Activated CD8-positive, alpha-beta T cell treated with anti-CD3 and anti-CD28 coated beads for 36 hours (primary cell): ENCODE results near the gene STPG1. TPM values are rescaled to one million over a fixed set of nuclear protein-coding genes. Genes with fewer than 3 reads are reported as not detected.

Experiments
- ATAC-seq: fragments of 200-7000 bp; cut with Tn5 transposase; one replicate; pipeline ENCODE4 v1.10.0; 2021; ENCODE audit warnings: mild to moderate bottlenecking, moderate library complexity
- CTCF ChIA-PET: fragments of 350-600 bp; sonication (Branson Sonifier 250); formaldehyde crosslinking; loops from one replicate; lab custom pipeline; 2021; ENCODE audit warnings: antibody characterized with exemption; lab: Charles Lee
- POLR2A ChIA-PET: fragments of 350-600 bp; sonication (Branson Sonifier 250); formaldehyde crosslinking; loops from one replicate; lab custom pipeline; 2021; ENCODE audit warnings: antibody characterized with exemption; lab: Charles Lee
- DNase-seq: peaks from one replicate; pipeline ENCODE4 v3.0.0-alpha.2; 2020
- H3K27ac Mint-ChIP-seq: one replicate; pipeline ENCODE4 v1.8.0; 2021; ENCODE audit warnings: mild to moderate bottlenecking, mixed read lengths
- H3K27me3 Mint-ChIP-seq: one replicate; pipeline ENCODE4 v1.8.0; 2021; ENCODE audit warnings: mixed read lengths
- H3K36me3 Mint-ChIP-seq: one replicate; pipeline ENCODE4 v1.8.0; 2021; ENCODE audit warnings: low read depth, mixed read lengths
- H3K4me1 Mint-ChIP-seq: one replicate; pipeline ENCODE4 v1.8.0; 2021; ENCODE audit warnings: low read depth, mixed read lengths
- H3K4me3 Mint-ChIP-seq: one replicate; pipeline ENCODE4 v1.8.0; 2021; ENCODE audit warnings: mild to moderate bottlenecking, moderate library complexity, mixed read lengths
- H3K9me3 Mint-ChIP-seq: one replicate; pipeline ENCODE4 v1.8.0; 2021; ENCODE audit warnings: mixed read lengths
- intact Hi-C: fragments of 100-400 bp; cut with micrococcal nuclease; formaldehyde crosslinking; loops from one replicate; pipeline ENCODE4 v1.10.0; 2022
- total RNA-seq, 2 experiments: library from RNA; stranded (reverse); gene quantifications; one replicate each; pipeline ENCODE4 v1.2.3, GENCODE V29; 2021
- TF ChIP-seq, protein P1 (sequence below): fragments of 200-600 bp; IDR thresholded peaks from one replicate; pipeline ENCODE4 v1.8.0; 2022; ENCODE audit warnings: antibody characterized with exemption, mild to moderate bottlenecking

The STPG1 gene
- total RNA-seq, 2 experiments from 2014 or later = 5.6 to 6.3 TPM

DNA sequence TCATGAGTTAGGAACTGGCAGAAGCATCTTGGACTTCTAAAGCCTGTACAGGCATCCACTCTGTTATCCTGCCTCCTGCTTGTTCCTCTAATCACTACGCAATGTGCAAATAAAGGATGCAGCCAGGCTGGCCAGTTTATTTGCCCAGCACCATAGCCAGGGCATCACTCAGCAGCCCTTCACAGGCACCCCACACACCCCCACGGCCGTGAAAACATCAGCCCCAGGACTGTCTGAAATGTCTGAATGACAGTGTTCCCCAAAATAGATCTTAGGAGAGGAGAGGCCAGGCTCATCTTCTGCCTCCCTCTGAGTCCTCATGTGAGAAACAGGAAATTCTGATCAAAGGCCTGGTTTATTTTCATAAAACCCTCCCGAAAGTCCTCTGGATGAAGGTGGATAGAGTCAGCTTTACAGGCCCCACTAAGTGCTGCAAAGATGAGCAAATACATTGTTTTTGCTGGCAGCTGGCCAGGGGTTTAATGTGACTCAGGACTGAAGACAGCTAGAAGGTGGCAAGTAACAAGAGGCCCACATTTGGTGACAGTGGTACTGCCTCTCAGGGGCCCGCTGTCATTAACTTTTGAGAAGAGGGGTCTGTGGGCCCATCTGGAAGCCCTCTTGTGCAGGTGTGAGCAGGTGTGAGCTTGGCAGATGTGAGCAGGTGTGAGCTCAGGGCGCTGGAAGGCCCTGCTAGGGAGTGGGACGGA, 61.5 kb downstream of the STPG1 start:
- Mint-ChIP-seq H3K4me1 (peaks cover 37% of the 10 kb centered on the region), H3K27me3 (peaks cover 1% of the 10 kb centered on the region), H3K27ac (no peak overlapping the region), H3K36me3 (no peaks in the 10 kb centered on the region), H3K4me3 (no peak overlapping the region), H3K9me3 (no peaks in the 10 kb centered on the region)
- ATAC-seq = peak; percentile 45
- TF ChIP-seq, protein P1, sequence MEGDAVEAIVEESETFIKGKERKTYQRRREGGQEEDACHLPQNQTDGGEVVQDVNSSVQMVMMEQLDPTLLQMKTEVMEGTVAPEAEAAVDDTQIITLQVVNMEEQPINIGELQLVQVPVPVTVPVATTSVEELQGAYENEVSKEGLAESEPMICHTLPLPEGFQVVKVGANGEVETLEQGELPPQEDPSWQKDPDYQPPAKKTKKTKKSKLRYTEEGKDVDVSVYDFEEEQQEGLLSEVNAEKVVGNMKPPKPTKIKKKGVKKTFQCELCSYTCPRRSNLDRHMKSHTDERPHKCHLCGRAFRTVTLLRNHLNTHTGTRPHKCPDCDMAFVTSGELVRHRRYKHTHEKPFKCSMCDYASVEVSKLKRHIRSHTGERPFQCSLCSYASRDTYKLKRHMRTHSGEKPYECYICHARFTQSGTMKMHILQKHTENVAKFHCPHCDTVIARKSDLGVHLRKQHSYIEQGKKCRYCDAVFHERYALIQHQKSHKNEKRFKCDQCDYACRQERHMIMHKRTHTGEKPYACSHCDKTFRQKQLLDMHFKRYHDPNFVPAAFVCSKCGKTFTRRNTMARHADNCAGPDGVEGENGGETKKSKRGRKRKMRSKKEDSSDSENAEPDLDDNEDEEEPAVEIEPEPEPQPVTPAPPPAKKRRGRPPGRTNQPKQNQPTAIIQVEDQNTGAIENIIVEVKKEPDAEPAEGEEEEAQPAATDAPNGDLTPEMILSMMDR = no peak
- ChIA-PET CTCF (interaction anchor here (1.3 to 2.9 kb wide), 5 partner anchors 13 to 150 kb away, joined by 3 to 20 read pairs (median 9); partner anchors contain the start of gene NIPAL3), POLR2A (no interaction called here)
- intact Hi-C loops = no loop called here
- peak; percentile 86 for DNase-seq

DNA sequence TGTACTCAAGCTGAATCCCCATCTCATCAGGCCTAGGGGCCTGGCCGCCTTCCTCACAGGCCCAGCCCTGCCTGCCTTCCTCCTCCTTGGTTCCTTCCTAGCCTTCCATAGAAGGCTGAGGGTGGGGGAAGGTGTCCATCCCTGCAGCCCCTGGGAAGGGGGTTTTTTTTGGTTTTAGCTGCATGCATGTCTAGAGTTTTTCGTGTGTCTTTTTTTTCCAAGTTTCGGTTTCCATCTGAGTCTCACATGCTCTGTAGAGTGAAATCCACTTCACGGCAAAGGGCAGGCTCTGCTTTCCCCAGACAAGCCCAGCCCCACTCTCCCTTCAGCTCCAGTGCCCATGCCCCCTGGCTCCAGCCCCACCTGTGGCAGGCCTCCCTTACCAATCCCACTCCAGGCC, 62.3 kb downstream of the STPG1 start:
- TF ChIP-seq, protein P1 = no peak
- POLR2A ChIA-PET = no interaction called here

DNA sequence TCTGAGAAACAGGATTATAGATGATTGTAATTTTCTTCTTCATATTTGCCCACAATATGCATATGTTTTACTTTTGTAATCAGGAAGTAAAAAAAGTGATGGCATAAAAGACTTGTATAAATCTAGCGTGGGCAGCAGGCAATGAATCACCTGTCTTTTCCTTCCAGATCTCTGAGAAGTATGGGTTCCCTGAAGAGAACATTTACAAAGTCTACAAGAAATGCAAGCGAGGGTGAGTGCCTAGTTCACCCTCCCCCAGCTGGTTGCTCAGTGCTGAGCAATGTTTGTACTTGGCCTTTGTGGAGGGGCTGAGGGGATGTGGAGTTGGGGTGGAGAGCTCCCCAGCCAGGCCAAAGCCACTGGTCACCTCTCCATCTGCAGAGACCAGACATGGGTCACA, 63.7 kb downstream of the STPG1 start:
- ATAC-seq (peak; percentile 77), DNase-seq (peak; percentile 67)
- CTCF ChIA-PET = interaction anchor here (0.5 to 3.3 kb wide), 5 partner anchors 11 to 151 kb away, joined by 3 to 15 read pairs (median 3); partner anchors contain the start of gene STPG1
- no peaks in the 10 kb centered on the region for H3K36me3 Mint-ChIP-seq
- peaks cover 37% of the 10 kb centered on the region for H3K4me1 Mint-ChIP-seq
- intact Hi-C loops = no loop called here
- POLR2A ChIA-PET = no interaction called here
- TF ChIP-seq, protein P1 = no peak
- peak overlapping the region; percentile 39 for H3K27ac Mint-ChIP-seq
- H3K4me3 Mint-ChIP-seq = no peak overlapping the region
- H3K27me3 Mint-ChIP-seq = peaks cover 6% of the 10 kb centered on the region
- H3K9me3 Mint-ChIP-seq = no peaks in the 10 kb centered on the region

More for the DNA sequence above, 62.3 kb downstream of the STPG1 start:
- DNase-seq (peak; percentile 35), ATAC-seq (peak; percentile 61)
- H3K9me3 Mint-ChIP-seq = no peaks in the 10 kb centered on the region
- peak overlapping the region; percentile 31 for H3K27ac Mint-ChIP-seq
- CTCF ChIA-PET = interaction anchor here (1.1 to 3.3 kb wide), 7 partner anchors 13 to 152 kb away, joined by 3 to 20 read pairs (median 9); partner anchors contain the start of gene NIPAL3
- intact Hi-C loops = no loop called here
- H3K27me3 Mint-ChIP-seq = peaks cover 3% of the 10 kb centered on the region
- no peak overlapping the region for H3K4me3 Mint-ChIP-seq
- no peaks in the 10 kb centered on the region for H3K36me3 Mint-ChIP-seq
- peaks cover 37% of the 10 kb centered on the region for H3K4me1 Mint-ChIP-seq

DNA sequence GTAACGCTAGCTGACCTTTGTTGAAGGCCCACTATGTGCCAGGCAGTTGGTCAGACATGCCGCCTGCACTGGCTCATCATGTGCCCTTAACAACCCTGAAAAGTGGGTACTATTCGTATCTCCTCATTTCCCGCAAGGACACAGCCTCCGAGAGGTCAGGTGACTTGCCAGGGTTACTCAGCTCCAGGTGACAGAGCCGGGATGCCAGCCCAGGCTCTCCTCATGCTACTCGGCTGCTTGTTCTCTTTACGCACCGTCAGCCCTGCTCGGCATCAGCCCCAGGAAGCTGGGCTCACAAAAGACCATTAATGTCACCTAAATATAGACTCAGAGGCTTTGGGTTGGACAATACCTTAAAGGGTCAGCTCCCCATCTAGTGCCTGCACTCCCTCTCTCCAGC, 65.4 kb downstream of the STPG1 start:
- ATAC-seq = no peak
- H3K36me3 Mint-ChIP-seq = no peaks in the 10 kb centered on the region
- H3K9me3 Mint-ChIP-seq = no peaks in the 10 kb centered on the region
- H3K4me1 Mint-ChIP-seq = peaks cover 37% of the 10 kb centered on the region
- no peak overlapping the region for H3K4me3 Mint-ChIP-seq
- TF ChIP-seq, protein P1 = no peak
- H3K27me3 Mint-ChIP-seq = peaks cover 6% of the 10 kb centered on the region
- ChIA-PET CTCF (interaction anchor here (0.7 to 3.3 kb wide), 5 partner anchors 19 to 340 kb away, joined by 3 to 15 read pairs (median 4); no protein-coding TSS in a partner anchor), POLR2A (interaction anchor here (0.9 kb wide), 1 partner anchor 12 kb away, joined by 3 read pairs; no protein-coding TSS in a partner anchor)
- DNase-seq = no peak
- no peak overlapping the region for H3K27ac Mint-ChIP-seq
- intact Hi-C loops = no loop called here
